Calu3 (cell line): ENCODE results near the gene LRGUK. TPM values are rescaled to one million over a fixed set of nuclear protein-coding genes. Genes with fewer than 3 reads are reported as not detected.

Experiments
- BruUV-seq: library from RNA; stranded (reverse); fragments of 400-500 nt; replicated peaks from 2 replicates; lab custom pipeline; 2021; lab: Mats Ljungman, UMichigan
- CTCF ChIA-PET: fragments of 300-600 bp; sonication (Branson Sonifier 250); formaldehyde crosslinking; loops from one replicate; lab custom pipeline; 2022; ENCODE audit warnings: antibody characterized with exemption; lab: Charles Lee
- DNase-seq: peaks from one replicate; pipeline ENCODE4 v3.0.0; 2022
- H3K27ac Mint-ChIP-seq: one replicate; pipeline ENCODE4 v1.8.0; 2022; ENCODE audit warnings: mixed read lengths; ENCODE audit not compliant: unreplicated experiment
- H3K27me3 Mint-ChIP-seq: one replicate; pipeline ENCODE4 v1.8.0; 2022; ENCODE audit warnings: mixed read lengths; ENCODE audit not compliant: unreplicated experiment
- H3K36me3 Mint-ChIP-seq: one replicate; pipeline ENCODE4 v1.8.0; 2022; ENCODE audit warnings: mild to moderate bottlenecking, moderate library complexity, mixed read lengths; ENCODE audit not compliant: insufficient read depth, unreplicated experiment
- H3K4me1 Mint-ChIP-seq: one replicate; pipeline ENCODE4 v1.8.0; 2022; ENCODE audit warnings: mild to moderate bottlenecking, low read depth, mixed read lengths; ENCODE audit not compliant: unreplicated experiment
- H3K4me3 Mint-ChIP-seq: one replicate; pipeline ENCODE4 v1.8.0; 2022; ENCODE audit warnings: mild to moderate bottlenecking, low read depth, moderate library complexity, mixed read lengths; ENCODE audit not compliant: unreplicated experiment
- H3K9me3 Mint-ChIP-seq: one replicate; pipeline ENCODE4 v1.8.0; 2022; ENCODE audit warnings: low read depth, mixed read lengths; ENCODE audit not compliant: unreplicated experiment
- intact Hi-C: fragments of 100-400 bp; cut with micrococcal nuclease; formaldehyde crosslinking; loops from one replicate; pipeline ENCODE4 v1.10.0; 2022; ENCODE audit not compliant: unreplicated experiment
- total RNA-seq: library from RNA; stranded (reverse); gene quantifications from 2 replicates; pipeline ENCODE4 v1.2.3, GENCODE V29; 2022
- TF ChIP-seq, protein P1 (sequence below): fragments of 200-600 bp; IDR thresholded peaks from one replicate; pipeline ENCODE4 v1.8.0; 2022; ENCODE audit warnings: antibody characterized with exemption; ENCODE audit not compliant: unreplicated experiment

Gene LRGUK
- total RNA-seq, 1 experiment from 2014 or later = 0.52 TPM

DNA sequence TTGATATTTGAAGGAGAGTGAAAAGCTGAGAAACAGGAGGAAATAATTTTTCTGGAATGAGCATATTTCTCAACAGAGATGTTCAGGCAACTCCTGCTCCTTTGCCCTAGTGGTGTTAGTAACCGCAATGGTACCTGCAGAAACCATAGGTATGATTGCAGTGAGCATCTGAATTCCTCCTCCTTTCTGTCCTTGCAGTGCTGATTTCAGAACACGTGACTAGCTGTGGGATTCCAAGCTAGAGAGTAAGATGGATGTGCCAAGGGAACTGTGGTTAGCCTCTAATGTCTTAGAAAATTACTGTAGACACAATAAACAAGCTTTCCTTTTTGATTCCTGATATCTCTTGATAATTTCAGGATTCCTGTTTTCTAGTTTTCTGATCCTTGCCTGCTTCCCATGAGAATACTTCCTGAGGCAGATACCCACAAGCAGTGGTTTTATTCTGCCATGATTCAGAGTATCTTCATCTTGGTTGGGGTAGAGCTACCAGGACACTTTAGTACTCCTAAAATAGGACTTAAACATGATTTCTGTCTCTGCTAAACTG lies 27.5 kb downstream of the LRGUK start:
- CTCF ChIA-PET = interaction anchor here (0.7 kb wide), 1 partner anchor 13 kb away, joined by 3 read pairs; no protein-coding TSS in a partner anchor
- intact Hi-C loops = no loop called here
- Mint-ChIP-seq H3K9me3 (no peaks in the 10 kb centered on the region), H3K4me1 (no peaks in the 10 kb centered on the region), H3K27ac (no peak overlapping the region), H3K4me3 (no peak overlapping the region), H3K36me3 (no peaks in the 10 kb centered on the region), H3K27me3 (no peaks in the 10 kb centered on the region)
- BruUV-seq = no TSS peak
- no peak for DNase-seq
- TF ChIP-seq, protein P1, sequence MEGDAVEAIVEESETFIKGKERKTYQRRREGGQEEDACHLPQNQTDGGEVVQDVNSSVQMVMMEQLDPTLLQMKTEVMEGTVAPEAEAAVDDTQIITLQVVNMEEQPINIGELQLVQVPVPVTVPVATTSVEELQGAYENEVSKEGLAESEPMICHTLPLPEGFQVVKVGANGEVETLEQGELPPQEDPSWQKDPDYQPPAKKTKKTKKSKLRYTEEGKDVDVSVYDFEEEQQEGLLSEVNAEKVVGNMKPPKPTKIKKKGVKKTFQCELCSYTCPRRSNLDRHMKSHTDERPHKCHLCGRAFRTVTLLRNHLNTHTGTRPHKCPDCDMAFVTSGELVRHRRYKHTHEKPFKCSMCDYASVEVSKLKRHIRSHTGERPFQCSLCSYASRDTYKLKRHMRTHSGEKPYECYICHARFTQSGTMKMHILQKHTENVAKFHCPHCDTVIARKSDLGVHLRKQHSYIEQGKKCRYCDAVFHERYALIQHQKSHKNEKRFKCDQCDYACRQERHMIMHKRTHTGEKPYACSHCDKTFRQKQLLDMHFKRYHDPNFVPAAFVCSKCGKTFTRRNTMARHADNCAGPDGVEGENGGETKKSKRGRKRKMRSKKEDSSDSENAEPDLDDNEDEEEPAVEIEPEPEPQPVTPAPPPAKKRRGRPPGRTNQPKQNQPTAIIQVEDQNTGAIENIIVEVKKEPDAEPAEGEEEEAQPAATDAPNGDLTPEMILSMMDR = no peak

DNA sequence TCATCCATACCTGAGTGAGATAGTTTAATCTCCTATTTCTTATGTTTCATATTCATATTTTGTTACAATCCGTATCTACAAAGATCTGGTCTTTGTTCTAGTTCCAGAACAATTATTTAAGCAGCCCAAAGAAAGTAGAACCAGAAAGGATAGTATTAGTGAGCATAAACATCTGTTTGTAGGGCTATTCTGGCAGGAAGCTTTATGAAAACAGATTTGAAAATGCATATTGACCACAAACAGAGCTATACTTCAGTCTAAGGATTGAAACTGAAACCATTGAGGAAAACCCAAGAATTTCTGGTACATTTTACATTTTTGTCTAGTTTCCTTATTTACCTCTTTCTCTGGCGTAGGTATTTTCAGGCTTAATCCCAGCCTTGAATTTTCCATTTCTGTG lies 28.1 kb downstream of the LRGUK start:
- DNase-seq = no peak
- H3K27me3 Mint-ChIP-seq = no peaks in the 10 kb centered on the region

DNA sequence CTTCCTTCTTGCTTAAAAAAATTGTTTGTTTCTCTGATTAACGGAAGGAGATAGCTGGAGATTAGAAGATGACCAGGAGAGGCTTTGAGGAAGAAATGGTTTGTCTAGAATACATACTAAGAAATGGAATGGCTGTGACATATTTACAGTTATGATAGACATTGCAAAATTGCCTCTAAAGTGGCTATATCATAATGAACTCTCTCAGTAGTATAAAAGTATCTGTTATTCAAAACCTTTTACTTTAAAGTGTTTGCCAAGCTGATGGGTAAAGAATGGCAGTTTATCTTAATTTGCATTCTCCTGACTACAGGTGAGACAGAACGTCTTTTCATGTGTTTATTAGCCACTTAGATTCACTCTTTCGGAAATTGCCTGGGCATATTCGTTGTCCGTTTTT lies 28.7 kb downstream of the LRGUK start:
- intact Hi-C loops = no loop called here
- Mint-ChIP-seq H3K4me3 (no peak overlapping the region), H3K27ac (no peak overlapping the region), H3K9me3 (no peaks in the 10 kb centered on the region), H3K27me3 (no peaks in the 10 kb centered on the region), H3K36me3 (no peaks in the 10 kb centered on the region), H3K4me1 (no peaks in the 10 kb centered on the region)
- no TSS peak for BruUV-seq
- DNase-seq = no peak
- TF ChIP-seq, protein P1 = no peak
- CTCF ChIA-PET = no interaction called here

More for the DNA sequence above, 28.1 kb downstream of the LRGUK start:
- Mint-ChIP-seq H3K4me3 (no peak overlapping the region), H3K9me3 (no peaks in the 10 kb centered on the region), H3K4me1 (no peaks in the 10 kb centered on the region), H3K27ac (no peak overlapping the region), H3K36me3 (no peaks in the 10 kb centered on the region)
- TF ChIP-seq, protein P1 = no peak
- intact Hi-C loops = no loop called here
- CTCF ChIA-PET = interaction anchor here (0.7 kb wide), 1 partner anchor 14 kb away, joined by 3 read pairs; no protein-coding TSS in a partner anchor
- BruUV-seq = no TSS peak

DNA sequence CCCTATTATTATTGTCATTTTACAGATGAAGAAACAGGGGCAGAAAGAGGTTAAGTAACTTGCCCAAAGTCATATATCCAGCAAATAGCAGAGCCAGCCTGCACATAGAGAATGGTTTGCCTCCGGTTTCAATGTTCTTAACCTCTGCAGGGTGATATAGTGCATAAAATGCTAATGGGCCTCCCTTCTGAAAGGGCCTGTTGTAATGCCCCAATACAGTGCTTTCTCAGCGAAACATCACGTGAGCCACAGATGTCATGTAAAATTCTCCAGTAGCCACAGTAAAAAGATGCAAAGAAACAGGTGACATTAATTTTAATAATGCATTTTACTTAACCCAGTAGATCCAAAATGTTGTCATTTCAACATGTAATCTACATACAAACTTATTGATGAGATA lies 38.1 kb downstream of the LRGUK start:
- Mint-ChIP-seq H3K4me3 (no peak overlapping the region), H3K27ac (no peak overlapping the region), H3K4me1 (no peaks in the 10 kb centered on the region), H3K9me3 (no peaks in the 10 kb centered on the region), H3K27me3 (no peaks in the 10 kb centered on the region), H3K36me3 (no peaks in the 10 kb centered on the region)
- intact Hi-C loops = no loop called here
- CTCF ChIA-PET = no interaction called here
- no peak for DNase-seq
- no TSS peak for BruUV-seq
- TF ChIP-seq, protein P1 = no peak
